IMR-90 (cell line): ENCODE data around the gene NWD2. TPM values are rescaled to one million over a fixed set of nuclear protein-coding genes. Genes with fewer than 3 reads are reported as not detected.

ENCODE experiments used
- ATAC-seq: fragments of 200-7000 bp; cut with Tn5 transposase; 2 replicates; pipeline ENCODE4 v1.9.1; 2020; ENCODE audit warnings: low read depth, mild to moderate bottlenecking, moderate library complexity
- BruUV-seq: library from RNA; stranded (reverse); fragments of 400-500 nt; replicated peaks from 2 replicates; lab custom pipeline; 2021; lab: Mats Ljungman, UMichigan
- CTCF ChIA-PET: fragments of 300-600 bp; formaldehyde crosslinking; extraction: SDS; loops from one replicate; lab custom pipeline; 2021; ENCODE audit warnings: antibody characterized with exemption; lab: Yijun Ruan, JAX
- POLR2A ChIA-PET: fragments of 300-600 bp; sonication (Branson Sonifier 250); formaldehyde crosslinking; loops from one replicate; lab custom pipeline; 2022; ENCODE audit warnings: antibody characterized with exemption; ENCODE audit not compliant: unreplicated experiment; lab: Charles Lee
- DNase-seq: peaks from one replicate; pipeline ENCODE4 v3.0.0; 2013
- H2AFZ ChIP-seq: replicated peaks from 2 replicates; pipeline ENCODE3; 2013; ENCODE audit warnings: low read length, mild to moderate bottlenecking; ENCODE audit not compliant: poor library complexity
- H2AK5ac ChIP-seq: 2 replicates; pipeline ENCODE4 v1.6.1; 2013; ENCODE audit warnings: low read depth, low read length, inconsistent platforms
- H2AK9ac ChIP-seq: replicated peaks from 2 replicates; pipeline ENCODE3; 2013; ENCODE audit warnings: mild to moderate bottlenecking, low read depth, low read length, moderate library complexity; ENCODE audit not compliant: poor library complexity
- H2BK120ac ChIP-seq: 2 replicates; pipeline ENCODE4 v1.6.1; 2013; ENCODE audit warnings: low read depth, low read length, inconsistent platforms
- H2BK15ac ChIP-seq: 3 replicates; pipeline ENCODE4 v1.6.1; 2013; ENCODE audit warnings: low read depth, low read length, inconsistent platforms
- H2BK20ac ChIP-seq: 2 replicates; pipeline ENCODE4 v1.6.1; 2013; ENCODE audit warnings: low read depth, mild to moderate bottlenecking, inconsistent platforms, low read length, moderate library complexity
- H2BK5ac ChIP-seq: 2 replicates; pipeline ENCODE4 v1.6.1; 2013; ENCODE audit warnings: mild to moderate bottlenecking, low read depth, low read length, inconsistent platforms; ENCODE audit not compliant: poor library complexity, severe bottlenecking
- H3K14ac ChIP-seq: replicated peaks from 2 replicates; pipeline ENCODE4 v1.6.1; 2013; ENCODE audit warnings: low read depth, low read length, inconsistent platforms
- H3K18ac ChIP-seq: 2 replicates; pipeline ENCODE4 v1.6.1; 2013; ENCODE audit warnings: low read depth, low read length, control low read depth
- H3K23ac ChIP-seq: 2 replicates; pipeline ENCODE4 v1.6.1; 2013; ENCODE audit warnings: low read depth, low read length, inconsistent platforms
- H3K27ac ChIP-seq: 2 replicates; pipeline ENCODE4 v1.5.1; 2013; ENCODE audit warnings: mild to moderate bottlenecking, control low read depth, low read length; ENCODE audit not compliant: insufficient read depth
- H3K27me3 ChIP-seq: 2 replicates; pipeline ENCODE4 v1.6.1; 2013; ENCODE audit warnings: low read length; ENCODE audit not compliant: control insufficient read depth, insufficient read depth
- H3K36me3 ChIP-seq: 2 replicates; pipeline ENCODE4 v1.6.1; 2013; ENCODE audit warnings: low read length, mixed read lengths; ENCODE audit not compliant: control insufficient read depth, insufficient read depth
- H3K4ac ChIP-seq: 2 replicates; pipeline ENCODE4 v1.6.1; 2013; ENCODE audit warnings: low read depth, low read length, inconsistent platforms
- H3K4me1 ChIP-seq: 2 replicates; pipeline ENCODE4 v1.6.1; 2013; ENCODE audit warnings: low read length, mixed read lengths; ENCODE audit not compliant: control insufficient read depth, insufficient read depth
- H3K4me2 ChIP-seq: 2 replicates; pipeline ENCODE4 v1.6.1; 2013; ENCODE audit warnings: low read depth, mild to moderate bottlenecking, control low read depth, low read length, moderate library complexity
- H3K4me3 ChIP-seq: 2 replicates; pipeline ENCODE4 v1.5.1; 2013; ENCODE audit warnings: low read depth, mild to moderate bottlenecking, control low read depth, low read length, moderate library complexity; ENCODE audit not compliant: insufficient read depth
- H3K56ac ChIP-seq: 2 replicates; pipeline ENCODE4 v1.6.1; 2013; ENCODE audit warnings: low read length, inconsistent platforms; ENCODE audit not compliant: insufficient read depth; ENCODE audit errors: extremely low read depth
- H3K79me1 ChIP-seq, 2 experiments: 2 replicates each; pipeline ENCODE4 v1.6.1; 2013; ENCODE audit warnings: low read length in 2 of 2, inconsistent platforms in 1 of 2, low read depth in 1 of 2
- H3K9ac ChIP-seq: 2 replicates; pipeline ENCODE4 v1.6.1; 2013; ENCODE audit warnings: low read depth, low read length, control low read depth
- H3K9me1 ChIP-seq: 2 replicates; pipeline ENCODE4 v1.6.1; 2013; ENCODE audit warnings: low read length, inconsistent platforms; ENCODE audit not compliant: insufficient read depth
- H3K9me3 ChIP-seq: 2 replicates; pipeline ENCODE4 v1.6.1; 2013; ENCODE audit warnings: low read length; ENCODE audit not compliant: control insufficient read depth, insufficient read depth
- H4K20me1 ChIP-seq: 2 replicates; pipeline ENCODE4 v1.6.1; 2013; ENCODE audit warnings: low read length, inconsistent platforms; ENCODE audit not compliant: insufficient read depth
- H4K5ac ChIP-seq: 2 replicates; pipeline ENCODE4 v1.6.1; 2013; ENCODE audit warnings: mild to moderate bottlenecking, low read depth, low read length, control low read depth
- H4K8ac ChIP-seq, 2 experiments: 2 replicates each; pipeline ENCODE4 v1.6.1; 2013; ENCODE audit warnings: low read depth in 2 of 2, low read length in 2 of 2, control low read depth in 1 of 2, inconsistent platforms in 1 of 2
- H4K91ac ChIP-seq: 2 replicates; pipeline ENCODE4 v1.6.1; 2013; ENCODE audit warnings: low read depth, low read length, inconsistent platforms; ENCODE audit not compliant: insufficient read depth
- BHLHE40 ChIP-seq: fragments of 150-350 bp; IDR thresholded peaks from 2 replicates; pipeline ENCODE4 v1.6.1; 2016; ENCODE audit warnings: mild to moderate bottlenecking, low read depth, low read length
- CEBPB ChIP-seq: IDR thresholded peaks from 2 replicates; pipeline ENCODE4 v1.6.1; 2012; ENCODE audit warnings: low read depth, low read length, improper control_type of control experiment
- CHD1 ChIP-seq: IDR thresholded peaks from 2 replicates; pipeline ENCODE4 v1.6.1; 2012; ENCODE audit warnings: low read depth, low read length, improper control_type of control experiment
- FOS ChIP-seq: fragments of 150-350 bp; IDR thresholded peaks from 2 replicates; pipeline ENCODE4 v1.6.1; 2016; ENCODE audit warnings: low read depth, low read length
- MAZ ChIP-seq: IDR thresholded peaks from 2 replicates; pipeline ENCODE4 v1.6.1; 2012; ENCODE audit warnings: low read depth, mild to moderate bottlenecking, low read length, improper control_type of control experiment, moderate library complexity, borderline replicate concordance
- MXI1 ChIP-seq: IDR thresholded peaks from 2 replicates; pipeline ENCODE4 v1.6.1; 2012; ENCODE audit warnings: low read depth, mild to moderate bottlenecking, low read length, moderate library complexity, borderline replicate concordance
- POLR2A ChIP-seq: IDR thresholded peaks from 2 replicates; pipeline ENCODE4 v1.6.1; 2012; ENCODE audit warnings: mild to moderate bottlenecking, low read depth, low read length
- RFX5 ChIP-seq: IDR thresholded peaks from 2 replicates; pipeline ENCODE4 v1.8.0; 2012; ENCODE audit warnings: low read depth, mild to moderate bottlenecking, low read length, moderate library complexity
- SMC3 ChIP-seq: fragments of 150-350 bp; IDR thresholded peaks from 2 replicates; pipeline ENCODE4 v1.6.1; 2016; ENCODE audit warnings: low read depth, mild to moderate bottlenecking, antibody characterized with exemption, low read length, moderate library complexity
- WGBS, 2 experiments: methylation state at CpG; one replicate each; pipeline versions ENCODE4 v1.1.5 to v1.1.7; 2013; ENCODE audit warnings: missing lambda C conversion rate in 2 of 2; ENCODE audit not compliant: insufficient read length in 1 of 2; ENCODE audit errors: extremely low coverage in 2 of 2; 5-methylcytosine and 5-hydroxymethylcytosine counted together
- dilution Hi-C: fragments of 300-500 bp; cut with HindIII; formaldehyde crosslinking; loops from one replicate; pipeline ENCODE4 v1.14.3; 2018; ENCODE audit warnings: low sequenced_read_pairs; ENCODE audit not compliant: unreplicated experiment
- in situ Hi-C: fragments of 300-500 bp; cut with MboI; formaldehyde crosslinking; loops from 3 replicates; pipeline ENCODE4 v1.14.3; 2019; ENCODE audit warnings: low sequenced_read_pairs, inconsistent platforms, mixed read lengths
- intact Hi-C: fragments of 100-400 bp; cut with micrococcal nuclease; formaldehyde crosslinking; loops from 2 replicates; pipeline ENCODE4 v1.10.0; 2022
- polyA plus RNA-seq, 3 experiments: library from polyadenylated mRNA; depleted of rRNA; stranded (reverse); fragments of >200 nt; gene quantifications; 2 replicates each; pipeline ENCODE4 v1.2.3, GENCODE V29; 2012; ENCODE audit warnings: low replicate concordance in 1 of 3
- total RNA-seq: library from RNA; depleted of rRNA; stranded (reverse); fragments of >200 nt; gene quantifications from 2 replicates; pipeline ENCODE4 v1.2.3, GENCODE V29; 2012

The NWD2 gene
- total and polyA plus RNA-seq, 2 of the 4 experiments (the other 2 are of a cell fraction), result not detected

DNA sequence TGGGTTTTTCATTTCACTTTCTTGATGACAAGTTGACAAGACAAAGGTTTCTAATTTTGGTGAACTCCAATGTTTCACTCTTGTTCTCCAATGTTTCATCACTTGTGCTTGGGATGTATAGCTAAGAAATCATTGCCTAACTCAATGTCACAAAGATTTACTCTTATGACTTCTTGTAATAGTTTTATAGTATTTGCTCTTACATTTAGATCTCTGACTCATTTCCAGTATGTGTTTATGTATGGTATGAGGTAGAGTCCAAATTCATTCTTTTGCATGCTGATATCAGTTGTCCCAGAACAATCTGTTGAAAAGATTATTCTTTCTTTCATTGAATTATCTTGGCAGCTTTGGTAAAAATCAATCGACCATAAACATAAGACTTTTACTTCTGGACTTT, 12.2 kb upstream of the NWD2 start:
- Histone ChIP-seq H4K5ac (no peak overlapping the region), H3K9me1 (no peaks in the 10 kb centered on the region), H3K56ac (no peak overlapping the region), H2BK20ac (no peak overlapping the region), H3K27ac (no peak overlapping the region), H2BK15ac (no peak overlapping the region), H2AFZ (no peak overlapping the region), H2AK5ac (no peak overlapping the region), H2BK5ac (no peak overlapping the region), H3K4ac (no peak overlapping the region), H2AK9ac (no peak overlapping the region), H2BK120ac (no peak overlapping the region), H3K14ac (no peak overlapping the region), H3K27me3 (no peaks in the 10 kb centered on the region), H3K9ac (no peak overlapping the region), H3K4me2 (no peak overlapping the region), H3K18ac (no peak overlapping the region), H4K20me1 (no peaks in the 10 kb centered on the region), H3K79me1 (no peaks in the 10 kb centered on the region), H4K91ac (no peak overlapping the region), H3K9me3 (no peaks in the 10 kb centered on the region), H4K8ac (no peak overlapping the region), H3K23ac (no peak overlapping the region), H3K4me1 (no peaks in the 10 kb centered on the region), H3K4me3 (no peak overlapping the region), H3K36me3 (no peaks in the 10 kb centered on the region)
- ATAC-seq, result no peak
- in situ Hi-C loops, result no loop called here
- TF ChIP-seq SMC3 (no peak), CHD1 (no peak), RFX5 (no peak), MAZ (no peak), MXI1 (no peak), POLR2A (no peak), FOS (no peak), BHLHE40 (no peak), CEBPB (no peak)
- DNase-seq, result no peak
- BruUV-seq, result no TSS peak
- ChIA-PET POLR2A (no interaction called here), CTCF (no interaction called here)
- intact Hi-C loops, result no loop called here
- dilution Hi-C loops, result no loop called here
- WGBS, 2 experiments, result no CpG with 5 or more reads among the region's 1 CpG
